Mesenchymal stem cell (in vitro differentiated cells and primary cell): ENCODE results near the gene NCOR2.

ENCODE experiments used
- DNase-seq: peaks from one replicate; pipeline ENCODE4 v3.0.0-alpha.2; 2013
- H2AFZ ChIP-seq: one replicate; pipeline ENCODE4 v1.6.1; 2013; ENCODE audit warnings: low read depth, mild to moderate bottlenecking, control low read depth, inconsistent platforms, low read length, moderate library complexity
- H2AK5ac ChIP-seq: 2 replicates; pipeline ENCODE4 v1.6.1; 2013; ENCODE audit warnings: low read length, moderate library complexity, mild to moderate bottlenecking, inconsistent platforms; ENCODE audit not compliant: severe bottlenecking
- H2BK120ac ChIP-seq: one replicate; pipeline ENCODE4 v1.6.1; 2013; ENCODE audit warnings: low read depth, mild to moderate bottlenecking, inconsistent platforms, low read length, moderate library complexity
- H2BK12ac ChIP-seq, 2 experiments: one replicate each; pipeline ENCODE4 v1.6.1; 2013; ENCODE audit warnings: inconsistent platforms in 2 of 2, low read length in 2 of 2, mild to moderate bottlenecking in 2 of 2, moderate library complexity in 2 of 2, control low read depth in 1 of 2
- H2BK15ac ChIP-seq: one replicate; pipeline ENCODE4 v1.6.1; 2013; ENCODE audit warnings: mild to moderate bottlenecking, low read depth, inconsistent platforms; ENCODE audit not compliant: poor library complexity, severe bottlenecking
- H2BK5ac ChIP-seq: 2 replicates; pipeline ENCODE4 v1.6.1; 2013; ENCODE audit warnings: low read depth, mild to moderate bottlenecking, low read length, control low read depth, inconsistent platforms; ENCODE audit not compliant: poor library complexity, severe bottlenecking
- H3K14ac ChIP-seq, 2 experiments: one replicate each; pipeline ENCODE4 v1.6.1; 2013; ENCODE audit warnings: inconsistent platforms in 2 of 2, low read length in 2 of 2, control low read depth in 1 of 2, mild to moderate bottlenecking in 1 of 2, moderate library complexity in 1 of 2
- H3K18ac ChIP-seq, 2 experiments: one replicate each; pipeline ENCODE4 v1.6.1; 2013; ENCODE audit warnings: inconsistent platforms in 2 of 2, low read length in 2 of 2, control low read depth in 1 of 2, low read depth in 1 of 2, mild to moderate bottlenecking in 1 of 2
- H3K23ac ChIP-seq, 2 experiments: one replicate each; pipeline ENCODE4 v1.6.1; 2013; ENCODE audit warnings: inconsistent platforms in 2 of 2, low read length in 2 of 2, mild to moderate bottlenecking in 2 of 2, moderate library complexity in 2 of 2, control low read depth in 1 of 2
- H3K27ac ChIP-seq: 2 replicates; pipeline ENCODE4 v1.5.1; 2013; ENCODE audit warnings: mild to moderate bottlenecking, moderate library complexity, low read length, control low read depth, inconsistent platforms; ENCODE audit not compliant: poor library complexity, severe bottlenecking
- H3K27me3 ChIP-seq, 2 experiments: 2 replicates each; pipeline versions ENCODE4 v1.6.1 to v1.7.0; 2013; ENCODE audit warnings: low read length in 2 of 2, mild to moderate bottlenecking in 2 of 2, moderate library complexity in 2 of 2, control low read depth in 1 of 2, inconsistent platforms in 1 of 2; ENCODE audit not compliant: control insufficient read depth in 1 of 2, insufficient read depth in 1 of 2
- H3K36me3 ChIP-seq, 2 experiments: 2 replicates each; pipeline versions ENCODE4 v1.6.1 to v1.7.0; 2013; ENCODE audit warnings: low read length in 2 of 2, control low read depth in 1 of 2, inconsistent platforms in 1 of 2, low read depth in 1 of 2, mild to moderate bottlenecking in 1 of 2; ENCODE audit not compliant: insufficient read depth in 2 of 2, control insufficient read depth in 1 of 2
- H3K4ac ChIP-seq, 2 experiments: one replicate each; pipeline ENCODE4 v1.6.1; 2013; ENCODE audit warnings: inconsistent platforms in 2 of 2, low read length in 2 of 2, mild to moderate bottlenecking in 2 of 2, moderate library complexity in 2 of 2, control low read depth in 1 of 2, low read depth in 1 of 2
- H3K4me1 ChIP-seq: 2 replicates; pipeline ENCODE4 v1.6.1; 2013; ENCODE audit warnings: low read depth, low read length, control low read depth; ENCODE audit not compliant: control insufficient read depth, insufficient read depth
- H3K4me2 ChIP-seq: 2 replicates; pipeline ENCODE4 v1.6.1; 2013; ENCODE audit warnings: low read length, mild to moderate bottlenecking, inconsistent platforms; ENCODE audit not compliant: poor library complexity, severe bottlenecking
- H3K4me3 ChIP-seq, 2 experiments: 2 replicates each; pipeline versions ENCODE4 v1.5.1 to v1.7.0; 2013; ENCODE audit warnings: low read length in 2 of 2, mild to moderate bottlenecking in 2 of 2, control low read depth in 1 of 2, low read depth in 1 of 2; ENCODE audit not compliant: insufficient read depth in 1 of 2
- H3K79me1 ChIP-seq: replicated peaks from 2 replicates; pipeline ENCODE4 v1.6.1; 2013; ENCODE audit warnings: mild to moderate bottlenecking, control low read depth, low read length, inconsistent platforms; ENCODE audit not compliant: poor library complexity, severe bottlenecking
- H3K9ac ChIP-seq: 2 replicates; pipeline ENCODE4 v1.7.0; 2013; ENCODE audit warnings: mild to moderate bottlenecking, low read length, moderate library complexity
- H3K9me3 ChIP-seq: 2 replicates; pipeline ENCODE4 v1.7.0; 2013; ENCODE audit warnings: mild to moderate bottlenecking, low read length; ENCODE audit not compliant: control insufficient read depth
- H4K8ac ChIP-seq: one replicate; pipeline ENCODE4 v1.6.1; 2013; ENCODE audit warnings: inconsistent platforms, mild to moderate bottlenecking, low read length, moderate library complexity
- H4K91ac ChIP-seq: one replicate; pipeline ENCODE4 v1.6.1; 2013; ENCODE audit warnings: mild to moderate bottlenecking, low read length, inconsistent platforms
- WGBS: methylation state at CpG from one replicate; pipeline ENCODE4 v1.1.7; 2013; ENCODE audit warnings: mixed read lengths; 5-methylcytosine and 5-hydroxymethylcytosine counted together

The NCOR2 gene

GRCh38 chr12:124610021-124610612 lies 42.7 kb upstream of the NCOR2 start:
- Histone ChIP-seq H3K9me3 (peaks cover 9% of the 10 kb centered on the region), H3K4me3 (no peak overlapping the region), H3K36me3 (no peaks in the 10 kb centered on the region), H3K79me1 (no peaks in the 10 kb centered on the region), H3K4me2 (no peak overlapping the region), H3K14ac (no peak overlapping the region), H2BK15ac (peak overlapping the region; percentile 12), H3K27me3 (peaks cover 3 to 24% of the 10 kb centered on the region in 2 experiments), H4K8ac (no peak overlapping the region), H3K4ac (no peak overlapping the region), H3K27ac (no peak overlapping the region), H2BK12ac (peak overlapping the region; percentile 38 to 49), H2AK5ac (peak overlapping the region; percentile 76), H3K18ac (peak overlapping the region in 1 of 2 experiments; percentile 34), H4K91ac (no peak overlapping the region), H3K23ac (no peak overlapping the region), H3K4me1 (peaks cover 22% of the 10 kb centered on the region), H2BK120ac (peak overlapping the region; percentile 37), H3K9ac (no peak overlapping the region), H2AFZ (no peak overlapping the region), H2BK5ac (no peak overlapping the region)
- DNase-seq: no peak
- 84% methylated on average over 8 of the region's 9 CpGs for WGBS

DNA sequence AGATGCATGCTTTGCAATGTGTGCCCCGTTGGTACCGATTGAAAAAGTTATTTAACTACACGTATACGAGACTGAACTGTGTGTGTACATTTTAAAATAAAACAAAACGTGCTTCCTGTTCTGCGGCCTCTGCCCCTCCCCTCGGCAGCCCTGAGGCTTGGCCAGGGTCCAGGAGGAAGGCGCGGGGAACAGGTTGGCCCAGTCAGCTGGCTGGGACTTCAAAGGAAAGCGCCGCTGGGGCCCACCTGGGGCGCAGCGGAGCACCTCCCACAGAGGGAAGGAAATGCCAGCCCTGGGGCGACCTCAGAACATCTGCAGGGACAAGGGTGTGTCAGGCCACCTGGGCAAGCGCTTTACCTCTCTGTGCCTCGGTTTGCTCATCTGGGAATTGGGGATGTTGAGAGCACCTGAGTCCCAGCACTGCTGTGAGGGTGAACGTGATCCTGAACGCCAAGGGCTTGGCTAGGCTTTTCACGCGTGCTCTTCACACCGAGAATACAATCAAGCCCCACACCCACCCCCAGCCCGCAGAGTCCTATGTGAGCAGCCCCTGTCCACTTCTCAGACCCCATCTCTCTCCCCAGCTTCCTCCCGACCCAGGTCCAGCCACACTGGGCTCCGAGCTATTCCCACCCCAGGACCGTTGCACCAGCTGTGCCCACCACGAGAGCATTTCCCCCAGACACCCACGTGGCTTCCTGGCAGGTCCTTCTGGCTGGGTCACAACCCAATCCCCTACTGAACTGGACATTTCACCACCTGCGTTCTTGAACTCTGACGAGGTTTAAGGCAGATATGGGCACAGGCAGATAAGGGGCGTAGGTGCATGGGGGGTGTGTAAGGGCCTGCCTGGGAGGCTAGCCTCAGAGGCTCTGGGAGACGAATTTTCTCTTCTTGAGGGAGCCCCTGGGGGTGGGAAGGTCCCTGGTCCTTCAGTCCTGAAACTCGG lies 41.9 kb upstream of the NCOR2 start:
- peak overlapping the region in 1 of 2 experiments; percentile 38 for H3K14ac ChIP-seq
- no peak overlapping the region for H3K27ac ChIP-seq
- H3K9ac ChIP-seq: no peak overlapping the region
- H3K9me3 ChIP-seq: peaks cover 5% of the 10 kb centered on the region
- peak overlapping the region; percentile 20 for H3K4me2 ChIP-seq
- no peak overlapping the region for H2BK5ac ChIP-seq
- no peaks in the 10 kb centered on the region for H3K36me3 ChIP-seq
- peak overlapping the region; percentile 24 to 71 for H3K18ac ChIP-seq
- H3K4me1 ChIP-seq: peaks cover 22% of the 10 kb centered on the region
- DNase-seq: peak; percentile 18
- peak overlapping the region; percentile 76 for H2AK5ac ChIP-seq
- H4K8ac ChIP-seq: peak overlapping the region; percentile 19
- WGBS: 59% methylated on average over 31 of the region's 32 CpGs
- peaks cover 3 to 24% of the 10 kb centered on the region in 2 experiments for H3K27me3 ChIP-seq
- H2AFZ ChIP-seq: no peak overlapping the region
- no peak overlapping the region for H3K4ac ChIP-seq
- H2BK15ac ChIP-seq: peak overlapping the region; percentile 73
- H3K23ac ChIP-seq: no peak overlapping the region
- no peaks in the 10 kb centered on the region for H3K79me1 ChIP-seq
- peak overlapping the region; percentile 33 to 38 for H2BK12ac ChIP-seq
- peak overlapping the region; percentile 64 for H4K91ac ChIP-seq
- no peak overlapping the region for H3K4me3 ChIP-seq
- peak overlapping the region; percentile 37 for H2BK120ac ChIP-seq

GRCh38 chr12:124608450-124608870 lies 41.0 kb upstream of the NCOR2 start:
- H3K4me2 ChIP-seq: no peak overlapping the region
- peak overlapping the region; percentile 3 to 8 for H2BK12ac ChIP-seq
- no peak overlapping the region for H3K14ac ChIP-seq
- no peak overlapping the region for H4K8ac ChIP-seq
- H2BK120ac ChIP-seq: no peak overlapping the region
- no peaks in the 10 kb centered on the region for H3K79me1 ChIP-seq
- no peak overlapping the region for H3K18ac ChIP-seq
- H3K23ac ChIP-seq: no peak overlapping the region
- no peak overlapping the region for H3K27ac ChIP-seq
- no peak overlapping the region for H2AFZ ChIP-seq
- WGBS: 73% methylated on average over 10 of the region's 10 CpGs
- peaks cover 20% of the 10 kb centered on the region for H3K4me1 ChIP-seq
- no peak overlapping the region for H2BK5ac ChIP-seq
- H3K4me3 ChIP-seq: no peak overlapping the region
- no peak overlapping the region for H2BK15ac ChIP-seq
- H3K27me3 ChIP-seq: peaks cover 3 to 24% of the 10 kb centered on the region in 2 experiments
- peak overlapping the region; percentile 2 for H4K91ac ChIP-seq
- H3K4ac ChIP-seq: no peak overlapping the region
- H3K36me3 ChIP-seq: no peaks in the 10 kb centered on the region
- DNase-seq: no peak
- H3K9me3 ChIP-seq: no peaks in the 10 kb centered on the region
- peak overlapping the region; percentile 11 for H2AK5ac ChIP-seq
- no peak overlapping the region for H3K9ac ChIP-seq
